HG02571 (cell line): ENCODE results near the gene MED13L.
A peak's percentile ranks its signal among the peaks of the same experiment; 100 is the strongest.

Source experiments
- ATAC-seq: cut with Tn5 transposase; IDR thresholded peaks from one replicate; pipeline ENCODE4 v1.9.1; 2021; ENCODE audit warnings: mild to moderate bottlenecking, moderate library complexity; ENCODE audit not compliant: unreplicated experiment

MED13L gene

GRCh38 chr12:116278667-116279066, 1.2 kb upstream of the MED13L start:
- no peak for ATAC-seq

- ATAC-seq: no peak
Observed at GRCh38 chr12:116278279-116278626, 760 bp upstream of the MED13L start.

GRCh38 chr12:116276652-116277466, 634 bp downstream of the MED13L start:
- ATAC-seq: peak; percentile 37

GRCh38 chr12:116274551-116275375, 2.7 kb downstream of the MED13L start:
- no peak for ATAC-seq

GRCh38 chr12:116273813-116274550, 3.5 kb downstream of the MED13L start:
- no peak for ATAC-seq

GRCh38 chr12:116267948-116268347, 9.5 kb downstream of the MED13L start:
- ATAC-seq: no peak

- ATAC-seq: no peak
Observed at GRCh38 chr12:116266631-116267349, 10.7 kb downstream of the MED13L start.

GRCh38 chr12:116266168-116266601, 11.3 kb downstream of the MED13L start:
- ATAC-seq: no peak

- no peak for ATAC-seq
Observed at GRCh38 chr12:116265351-116266147, 11.9 kb downstream of the MED13L start.

- ATAC-seq: no peak
Observed at GRCh38 chr12:116264525-116265070, 12.9 kb downstream of the MED13L start.

- no peak for ATAC-seq
Observed at GRCh38 chr12:116263844-116264243, 13.6 kb downstream of the MED13L start.

GRCh38 chr12:116263431-116263830, 14.1 kb downstream of the MED13L start:
- no peak for ATAC-seq

- ATAC-seq: no peak
Observed at GRCh38 chr12:116262741-116263140, 14.8 kb downstream of the MED13L start.

- no peak for ATAC-seq
Observed at GRCh38 chr12:116261525-116262100, 15.9 kb downstream of the MED13L start.

GRCh38 chr12:116259800-116260577, 17.5 kb downstream of the MED13L start:
- ATAC-seq: no peak

GRCh38 chr12:116257826-116258225, 19.7 kb downstream of the MED13L start:
- ATAC-seq: no peak

- no peak for ATAC-seq
Observed at GRCh38 chr12:116257215-116257614, 20.3 kb downstream of the MED13L start.

GRCh38 chr12:116249938-116250337, 27.6 kb downstream of the MED13L start:
- ATAC-seq: no peak
